GM21360 (cell line): ENCODE data around the gene AGPAT2.
"Not testable (repeated sequence)": the region's sequence is repeated elsewhere in the genome, so short reads cannot be mapped to it uniquely, and the experiment has no call there.

Experiments used
- ATAC-seq: cut with Tn5 transposase; IDR thresholded peaks from one replicate; pipeline ENCODE4 v1.9.1; 2021; ENCODE audit warnings: mild to moderate bottlenecking, moderate library complexity; ENCODE audit not compliant: unreplicated experiment

Gene AGPAT2

DNA sequence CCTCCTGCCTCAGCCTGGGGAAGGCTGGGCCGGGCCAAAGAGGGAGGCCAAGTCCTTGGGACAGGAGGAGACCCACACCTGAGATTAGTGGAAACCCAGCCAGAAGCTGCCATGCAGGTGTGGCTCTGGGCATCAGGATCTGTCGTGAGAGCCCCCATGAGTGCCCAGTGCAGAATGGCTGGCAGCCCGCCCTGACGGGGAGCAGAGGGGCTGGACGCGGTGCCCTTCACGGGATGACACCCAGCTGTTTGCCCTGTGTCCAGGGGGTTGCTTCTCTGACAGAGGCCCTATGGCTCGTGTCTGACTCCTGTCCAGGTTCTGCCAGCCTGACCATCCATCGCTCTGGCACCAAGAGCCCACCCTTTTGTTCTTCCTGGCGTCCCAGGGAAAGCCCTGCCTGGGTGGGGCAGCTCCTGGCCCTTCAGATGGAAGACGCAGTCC is 33.7 kb upstream of the AGPAT2 start:
- ATAC-seq, result no peak

- no peak for ATAC-seq
These were observed 33.1 kb upstream of the AGPAT2 start for GRCh38 chr9:136720251-136720897.

DNA sequence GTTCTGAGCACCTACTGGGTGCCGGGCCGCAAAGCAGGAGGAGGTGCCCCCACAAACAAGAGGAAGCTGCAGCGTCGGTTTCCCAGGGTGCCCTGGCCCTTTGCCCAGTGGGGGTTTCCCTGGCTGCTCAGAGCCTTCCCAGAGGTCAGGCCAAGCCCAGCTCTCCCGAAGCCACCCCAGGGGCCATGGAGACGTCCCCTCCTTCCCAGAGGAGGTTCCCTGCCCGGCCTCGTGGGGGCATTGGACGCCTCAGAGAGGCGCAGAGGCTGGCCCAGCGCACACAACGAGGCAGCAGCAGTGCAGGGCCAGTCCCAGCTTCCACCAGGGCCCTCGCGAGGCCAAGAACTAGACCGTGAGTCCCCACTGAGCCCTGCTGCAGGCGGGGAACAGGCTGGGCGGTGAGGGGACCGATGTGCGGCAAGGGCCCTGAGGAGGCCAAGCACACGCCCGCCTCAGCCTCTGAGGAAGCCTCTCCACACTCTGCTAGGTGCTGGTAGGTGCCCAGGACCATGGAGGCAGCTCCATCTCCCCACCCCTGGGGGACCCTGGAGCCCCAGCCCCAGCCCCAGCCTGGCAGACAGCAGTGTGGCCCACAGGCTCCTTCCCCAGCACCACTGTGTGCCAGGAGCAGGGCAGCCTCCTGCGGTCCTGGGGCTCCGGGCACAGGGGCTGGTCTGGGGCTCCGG is 32.1 kb upstream of the AGPAT2 start:
- no peak for ATAC-seq

- no peak for ATAC-seq
These were observed 31.3 kb upstream of the AGPAT2 start for GRCh38 chr9:136718345-136719194.

GRCh38 chr9:136717399-136717798 is 30.1 kb upstream of the AGPAT2 start:
- no peak for ATAC-seq

- no peak for ATAC-seq
These were observed 27.6 kb upstream of the AGPAT2 start for GRCh38 chr9:136714893-136715274.

DNA sequence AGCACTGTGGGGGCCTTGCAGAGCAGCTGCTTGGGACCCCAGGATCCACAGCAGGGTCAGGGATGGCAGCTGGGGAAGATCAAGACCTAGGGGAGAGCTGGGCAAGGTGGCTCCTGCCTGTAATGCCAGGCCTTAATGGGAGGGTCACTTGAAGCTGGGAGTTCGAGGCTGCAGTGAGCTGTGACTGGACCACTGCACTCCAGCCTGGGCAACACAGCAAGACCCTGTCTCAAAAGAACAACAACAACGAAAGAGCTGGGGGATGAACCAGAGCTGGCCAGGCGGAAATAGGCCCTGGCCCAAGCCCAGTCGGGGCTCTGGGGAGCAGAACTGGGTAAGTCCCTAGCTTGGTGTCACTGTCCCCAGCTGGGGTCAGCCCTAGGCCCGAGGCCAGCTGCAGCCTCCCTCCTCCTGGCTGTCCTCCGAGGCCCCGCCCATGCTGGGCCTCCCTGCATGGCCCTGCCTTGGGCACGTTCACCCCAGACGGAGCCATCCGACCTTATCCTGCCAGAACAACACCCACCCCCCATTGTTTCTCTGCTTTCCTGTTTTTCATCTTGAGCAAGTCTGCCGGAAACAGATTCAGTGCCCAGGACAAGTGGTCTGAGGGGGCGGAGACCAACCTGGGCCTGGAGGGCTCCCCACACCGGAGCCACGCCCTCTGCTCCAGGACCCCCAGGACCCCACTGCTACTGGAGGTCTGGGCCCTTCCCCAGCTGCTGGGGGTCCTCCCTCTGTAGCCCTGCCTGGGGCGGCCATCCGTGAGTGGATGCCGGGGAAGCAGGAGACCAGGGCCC is 27.0 kb upstream of the AGPAT2 start:
- ATAC-seq, result no peak

- ATAC-seq, result no peak
These were observed 26.3 kb upstream of the AGPAT2 start for GRCh38 chr9:136713550-136713949.

DNA sequence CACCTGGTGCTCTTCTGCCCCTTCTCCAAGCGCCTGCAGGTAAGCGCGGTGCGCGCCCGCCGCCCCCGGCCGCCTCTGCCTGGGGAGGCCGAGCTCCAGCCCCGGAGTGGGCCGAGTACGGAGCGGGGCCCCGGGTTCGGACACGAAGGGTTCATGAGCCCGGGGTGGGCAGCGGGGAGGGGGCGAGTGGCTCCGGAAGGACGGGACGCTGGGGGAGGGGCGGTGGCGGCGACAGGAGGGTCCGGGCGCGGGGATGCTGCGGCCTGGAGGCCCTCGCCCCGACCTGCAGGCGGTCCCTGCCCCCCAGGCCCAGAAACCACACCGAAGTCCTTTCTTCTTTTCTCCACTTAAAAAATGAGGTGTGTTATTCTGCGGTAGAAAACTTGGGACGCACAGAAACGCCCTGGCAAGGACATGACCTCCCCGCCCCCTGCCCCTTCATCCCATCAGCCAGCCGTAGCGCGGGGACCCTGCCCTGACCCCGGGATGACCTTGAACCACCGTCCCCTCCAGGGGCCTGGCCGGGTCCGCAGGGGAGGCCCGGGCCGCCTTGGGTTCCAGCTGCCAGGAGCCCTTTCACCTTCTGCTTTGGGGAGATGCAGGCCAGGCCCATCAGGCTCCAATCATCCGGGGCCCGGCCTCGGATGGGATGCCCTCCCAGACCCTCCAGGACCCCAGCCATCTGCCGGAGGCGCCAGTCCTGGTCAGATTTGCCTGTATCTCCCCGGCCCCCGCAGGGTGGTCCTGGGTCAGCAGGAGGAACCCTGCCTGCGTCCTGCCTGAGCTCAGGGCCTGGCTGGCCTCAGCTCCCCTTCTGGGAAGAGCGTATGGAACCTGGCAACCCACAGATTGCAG is 25.7 kb upstream of the AGPAT2 start:
- no peak for ATAC-seq

GRCh38 chr9:136711751-136712689 is 24.8 kb upstream of the AGPAT2 start, which contains the start of gene DIPK1B:
Gene DIPK1B (plus strand): TSS chr9:136712572. CDS start chr9:136712666, 94 bp downstream.
- no peak for ATAC-seq

DNA sequence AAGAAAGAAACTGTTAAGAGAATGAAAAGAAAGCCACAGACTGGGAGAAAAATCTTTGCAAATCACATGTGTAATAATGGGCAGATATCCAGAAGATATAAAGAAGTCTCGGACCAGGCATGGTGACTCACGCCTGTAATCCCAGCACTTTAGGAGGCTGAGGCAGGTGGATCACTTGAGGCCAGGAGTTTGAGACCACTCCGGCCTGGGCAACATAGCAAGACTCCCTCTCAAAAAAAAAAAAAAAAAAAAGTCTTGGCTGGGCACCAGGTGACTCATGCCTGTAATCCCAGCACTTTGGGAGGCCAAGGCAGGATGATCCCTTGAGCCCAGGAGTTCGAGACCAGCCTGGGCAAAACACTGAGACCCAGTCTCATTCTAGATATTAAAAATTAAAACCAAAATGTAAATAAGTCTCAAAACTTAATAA is 24.0 kb upstream of the AGPAT2 start:
- ATAC-seq, result not testable (repeated sequence)

DNA sequence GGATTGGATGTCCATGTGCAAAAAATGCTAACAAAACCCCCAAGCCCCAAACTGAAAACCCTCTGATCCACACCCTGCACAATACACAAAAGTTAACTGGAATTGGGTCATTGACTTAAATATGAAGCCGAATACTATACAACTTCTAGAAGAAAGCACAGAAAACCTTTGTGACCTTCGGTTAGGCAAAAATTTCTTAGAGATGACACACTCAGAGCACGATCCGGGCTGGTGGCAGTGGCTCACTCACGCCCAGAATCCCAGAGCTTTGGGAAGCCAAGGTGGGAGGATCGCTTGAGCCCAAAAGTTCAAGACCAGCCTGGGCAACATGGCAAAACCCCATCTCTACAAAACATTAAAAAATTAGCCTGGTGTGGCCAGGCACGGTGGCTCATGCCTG is 23.3 kb upstream of the AGPAT2 start:
- no peak for ATAC-seq

- no peak for ATAC-seq
These were observed 22.3 kb upstream of the AGPAT2 start for GRCh38 chr9:136709454-136710109.

DNA sequence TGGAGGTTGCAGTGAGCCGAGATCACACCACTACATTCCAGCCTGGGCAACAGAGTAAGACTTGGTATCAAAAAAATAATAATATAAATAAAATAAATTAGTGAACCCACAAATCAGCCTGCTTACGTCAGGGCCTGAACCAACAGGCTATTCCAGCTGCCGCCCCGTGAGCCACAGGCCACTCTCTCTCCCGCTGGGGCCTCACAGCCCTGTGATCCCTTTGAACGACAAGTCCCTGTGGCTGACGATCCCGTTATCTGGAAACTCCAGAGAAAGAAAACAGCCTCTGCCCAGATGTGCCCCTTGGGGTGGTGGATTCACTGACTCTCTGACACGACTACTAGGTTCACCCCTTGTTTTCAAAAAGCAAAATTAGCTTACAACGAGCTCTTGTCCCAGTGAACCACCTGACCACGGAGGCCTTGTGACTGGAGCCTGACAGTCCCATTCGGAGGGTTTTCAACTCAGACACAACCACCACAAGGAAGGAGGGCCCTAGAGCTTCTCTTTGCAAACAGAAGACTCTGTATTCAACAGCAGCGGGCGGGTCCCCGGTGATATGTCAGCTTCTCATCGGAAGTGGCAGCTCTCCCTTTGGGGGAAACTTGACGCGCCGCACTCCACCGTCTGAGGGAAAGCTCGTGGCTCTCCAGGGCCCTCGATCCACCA is 20.7 kb upstream of the AGPAT2 start:
- ATAC-seq, result no peak

DNA sequence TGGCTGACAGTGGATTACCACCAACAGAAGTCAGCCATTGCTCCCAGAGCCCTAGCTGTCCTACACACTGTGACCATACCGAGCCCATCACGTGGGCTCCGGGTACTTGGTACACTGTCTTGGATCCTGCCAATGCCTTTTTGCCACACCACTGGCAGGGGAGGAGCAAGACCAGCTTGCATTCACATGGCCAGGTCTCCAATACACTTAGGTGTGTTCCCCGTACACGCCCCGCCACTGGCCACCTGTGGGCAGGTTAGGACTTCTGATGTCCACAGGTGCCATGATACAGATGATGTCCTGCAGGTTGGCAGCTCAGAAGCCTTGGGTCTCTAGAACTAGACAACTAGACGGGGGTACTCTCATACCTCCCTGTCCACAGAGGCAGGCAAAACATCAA is 19.8 kb upstream of the AGPAT2 start:
- ATAC-seq, result no peak

DNA sequence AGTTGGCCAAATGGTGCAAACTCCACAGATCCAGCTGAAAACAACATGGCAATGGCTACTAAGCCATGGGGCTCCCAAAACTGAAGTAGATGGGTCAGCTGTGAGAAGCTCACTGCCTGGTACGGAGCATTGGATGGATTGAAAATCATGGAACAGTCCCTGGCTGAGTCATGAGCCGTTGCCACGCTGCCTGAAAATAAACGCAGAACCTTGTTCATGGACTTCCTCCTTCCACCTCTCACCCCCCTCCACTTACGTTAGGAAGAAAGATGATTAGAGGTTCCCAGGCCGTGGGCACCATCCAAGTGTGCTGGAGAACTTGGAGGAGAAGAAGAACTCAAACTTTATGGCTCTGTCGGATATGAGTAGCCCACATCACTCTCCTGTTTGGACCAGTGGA is 18.3 kb upstream of the AGPAT2 start:
- no peak for ATAC-seq

GRCh38 chr9:136704741-136705140 is 17.5 kb upstream of the AGPAT2 start:
- not testable (repeated sequence) for ATAC-seq
